ENCODE results near the gene TRIM62.

TRIM62 gene

GRCh38 chr1:33122483-33123178, 59.2 kb downstream of the TRIM62 start:
- Histone ChIP-seq H3K27me3 (replicated peaks; ENCODE audit: control insufficient read depth, insufficient read depth, low read length) (no peaks in the 10 kb centered on the region), H3K36me3 (ENCODE audit: control insufficient read depth, insufficient read depth, low read length) (no peaks in the 10 kb centered on the region; the same call in 1 of the 2 replicates), H3K4me3 (replicated peaks; ENCODE audit: low read depth, low read length) (no peak overlapping the region)
- no peak for TF ChIP-seq CTCF (IDR thresholded peaks at IDR 0.05; ENCODE audit: insufficient read depth, low read length, poor library complexity, severe bottlenecking)
- no peak for DNase-seq (ENCODE audit: extremely low read depth, insufficient read length)

GRCh38 chr1:33121728-33122127, 60.1 kb downstream of the TRIM62 start:
- TF ChIP-seq CTCF (IDR thresholded peaks at IDR 0.05; ENCODE audit: insufficient read depth, low read length, poor library complexity, severe bottlenecking): no peak
- no peak for DNase-seq (ENCODE audit: extremely low read depth, insufficient read length)
- no peak overlapping the region for H3K4me3 ChIP-seq (replicated peaks; ENCODE audit: low read depth, low read length)

GRCh38 chr1:33120436-33121231, 61.2 kb downstream of the TRIM62 start:
- Histone ChIP-seq H3K27me3 (replicated peaks; ENCODE audit: control insufficient read depth, insufficient read depth, low read length) (no peaks in the 10 kb centered on the region), H3K4me3 (replicated peaks; ENCODE audit: low read depth, low read length) (no peak overlapping the region; the same call in none of the 2 replicates), H3K36me3 (ENCODE audit: control insufficient read depth, insufficient read depth, low read length) (no peaks in the 10 kb centered on the region; the same call in 1 of the 2 replicates)
- TF ChIP-seq CTCF (IDR thresholded peaks at IDR 0.05; ENCODE audit: insufficient read depth, low read length, poor library complexity, severe bottlenecking): no peak
- peak; percentile 58 for DNase-seq (ENCODE audit: extremely low read depth, insufficient read length)

More at GRCh38 chr1:33121728-33122127, 60.1 kb downstream of the TRIM62 start:
- Histone ChIP-seq H3K36me3 (ENCODE audit: control insufficient read depth, insufficient read depth, low read length) (no peaks in the 10 kb centered on the region; the same call in 1 of the 2 replicates), H3K27me3 (replicated peaks; ENCODE audit: control insufficient read depth, insufficient read depth, low read length) (no peaks in the 10 kb centered on the region)

- TF ChIP-seq CTCF (IDR thresholded peaks at IDR 0.05; ENCODE audit: insufficient read depth, low read length, poor library complexity, severe bottlenecking): peak; percentile 36
- Histone ChIP-seq H3K36me3 (ENCODE audit: control insufficient read depth, insufficient read depth, low read length) (no peaks in the 10 kb centered on the region), H3K4me3 (replicated peaks; ENCODE audit: low read depth, low read length) (peak overlapping the region; percentile 11; the same call in 1 of the 2 replicates), H3K27me3 (replicated peaks; ENCODE audit: control insufficient read depth, insufficient read depth, low read length) (no peaks in the 10 kb centered on the region)
- peak; percentile 71 for DNase-seq (ENCODE audit: extremely low read depth, insufficient read length)
Measured at GRCh38 chr1:33119532-33120217, 62.2 kb downstream of the TRIM62 start.

- no peaks in the 10 kb centered on the region for H3K36me3 ChIP-seq (ENCODE audit: control insufficient read depth, insufficient read depth, low read length)
- TF ChIP-seq CTCF (IDR thresholded peaks at IDR 0.05; ENCODE audit: insufficient read depth, low read length, poor library complexity, severe bottlenecking): no peak
- DNase-seq (ENCODE audit: extremely low read depth, insufficient read length): no peak
- H3K27me3 ChIP-seq (replicated peaks; ENCODE audit: control insufficient read depth, insufficient read depth, low read length): no peaks in the 10 kb centered on the region
- H3K4me3 ChIP-seq (replicated peaks; ENCODE audit: low read depth, low read length): no peak overlapping the region
Measured at GRCh38 chr1:33119050-33119449, 62.8 kb downstream of the TRIM62 start.
